ENCODE measurements around the gene CCDC68. TPM values are rescaled to one million over a fixed set of nuclear protein-coding genes. Genes with fewer than 3 reads are reported as not detected.
A peak's percentile ranks its signal among the peaks of the same experiment; 100 is the strongest.

CCDC68 gene
- total RNA-seq, 1 experiment from 2014 or later = not detected

GRCh38 chr18:54991981-54992380 is 32.7 kb upstream of the CCDC68 start:
- Histone ChIP-seq H3K36me3 (ENCODE audit: insufficient read depth, low read length) (no peaks in the 10 kb centered on the region), H3K27ac (ENCODE audit: low read length) (no peak overlapping the region), H3K9me2 (replicated peaks; ENCODE audit: insufficient read depth, low read length) (no peaks in the 10 kb centered on the region), H3K79me2 (ENCODE audit: low read length) (no peaks in the 10 kb centered on the region), H3K27me3 (ENCODE audit: low read length) (no peaks in the 10 kb centered on the region), H3K9me3 (ENCODE audit: low read length) (no peaks in the 10 kb centered on the region), H3K9ac (ENCODE audit: low read length) (no peak overlapping the region), H3K4me1 (ENCODE audit: low read length) (no peaks in the 10 kb centered on the region), H3K4me2 (ENCODE audit: low read depth, low read length, poor library complexity, severe bottlenecking) (no peak overlapping the region), H2AFZ (ENCODE audit: low read length) (no peak overlapping the region), H4K20me1 (ENCODE audit: insufficient read depth, low read depth, low read length) (no peaks in the 10 kb centered on the region), H3K4me3 (ENCODE audit: low read length) (no peak overlapping the region)
- DNase-seq = no peak

GRCh38 chr18:54984908-54985307 is 25.6 kb upstream of the CCDC68 start:
- no peaks in the 10 kb centered on the region for H3K36me3 ChIP-seq (ENCODE audit: insufficient read depth, low read length)
- H3K9ac ChIP-seq (ENCODE audit: low read length) = no peak overlapping the region
- no peak overlapping the region for H3K27ac ChIP-seq (ENCODE audit: low read length)
- no peaks in the 10 kb centered on the region for H3K4me1 ChIP-seq (ENCODE audit: low read length)
- no peaks in the 10 kb centered on the region for H4K20me1 ChIP-seq (ENCODE audit: insufficient read depth, low read depth, low read length)
- H3K79me2 ChIP-seq (ENCODE audit: low read length) = no peaks in the 10 kb centered on the region
- H2AFZ ChIP-seq (ENCODE audit: low read length) = no peak overlapping the region
- H3K27me3 ChIP-seq (ENCODE audit: low read length) = no peaks in the 10 kb centered on the region
- no peaks in the 10 kb centered on the region for H3K9me3 ChIP-seq (ENCODE audit: low read length)
- no peak overlapping the region for H3K4me2 ChIP-seq (ENCODE audit: low read depth, low read length, poor library complexity, severe bottlenecking)
- no peak overlapping the region for H3K4me3 ChIP-seq (ENCODE audit: low read length)
- DNase-seq = no peak
- no peaks in the 10 kb centered on the region for H3K9me2 ChIP-seq (replicated peaks; ENCODE audit: insufficient read depth, low read length)

GRCh38 chr18:54983791-54984190 is 24.5 kb upstream of the CCDC68 start:
- H3K27me3 ChIP-seq (ENCODE audit: low read length) = no peaks in the 10 kb centered on the region
- H3K4me3 ChIP-seq (ENCODE audit: low read length) = no peak overlapping the region
- H3K79me2 ChIP-seq (ENCODE audit: low read length) = no peaks in the 10 kb centered on the region
- H3K4me1 ChIP-seq (ENCODE audit: low read length) = no peaks in the 10 kb centered on the region
- DNase-seq = no peak
- no peak overlapping the region for H3K4me2 ChIP-seq (ENCODE audit: low read depth, low read length, poor library complexity, severe bottlenecking)
- no peaks in the 10 kb centered on the region for H4K20me1 ChIP-seq (ENCODE audit: insufficient read depth, low read depth, low read length)
- no peaks in the 10 kb centered on the region for H3K9me2 ChIP-seq (replicated peaks; ENCODE audit: insufficient read depth, low read length)
- H3K36me3 ChIP-seq (ENCODE audit: insufficient read depth, low read length) = no peaks in the 10 kb centered on the region
- no peak overlapping the region for H2AFZ ChIP-seq (ENCODE audit: low read length)
- no peaks in the 10 kb centered on the region for H3K9me3 ChIP-seq (ENCODE audit: low read length)
- H3K9ac ChIP-seq (ENCODE audit: low read length) = no peak overlapping the region
- H3K27ac ChIP-seq (ENCODE audit: low read length) = no peak overlapping the region

- DNase-seq = peak; percentile 81
- H3K4me2 ChIP-seq (ENCODE audit: low read depth, low read length, poor library complexity, severe bottlenecking) = no peak overlapping the region
- H3K9ac ChIP-seq (ENCODE audit: low read length) = no peak overlapping the region
- no peaks in the 10 kb centered on the region for H3K36me3 ChIP-seq (ENCODE audit: insufficient read depth, low read length)
- no peaks in the 10 kb centered on the region for H3K4me1 ChIP-seq (ENCODE audit: low read length)
- no peak overlapping the region for H2AFZ ChIP-seq (ENCODE audit: low read length)
- H3K27me3 ChIP-seq (ENCODE audit: low read length) = no peaks in the 10 kb centered on the region
- no peaks in the 10 kb centered on the region for H4K20me1 ChIP-seq (ENCODE audit: insufficient read depth, low read depth, low read length)
- no peaks in the 10 kb centered on the region for H3K79me2 ChIP-seq (ENCODE audit: low read length)
- H3K9me3 ChIP-seq (ENCODE audit: low read length) = no peaks in the 10 kb centered on the region
- H3K9me2 ChIP-seq (replicated peaks; ENCODE audit: insufficient read depth, low read length) = no peaks in the 10 kb centered on the region
- H3K27ac ChIP-seq (ENCODE audit: low read length) = no peak overlapping the region
- H3K4me3 ChIP-seq (ENCODE audit: low read length) = no peak overlapping the region
These were observed 23.9 kb upstream of the CCDC68 start for GRCh38 chr18:54983041-54983686.

GRCh38 chr18:54981076-54981475 is 21.8 kb upstream of the CCDC68 start:
- Histone ChIP-seq H3K4me3 (ENCODE audit: low read length) (no peak overlapping the region), H2AFZ (ENCODE audit: low read length) (no peak overlapping the region), H3K4me2 (ENCODE audit: low read depth, low read length, poor library complexity, severe bottlenecking) (no peak overlapping the region), H3K9me2 (replicated peaks; ENCODE audit: insufficient read depth, low read length) (no peaks in the 10 kb centered on the region), H3K4me1 (ENCODE audit: low read length) (no peaks in the 10 kb centered on the region), H3K9me3 (ENCODE audit: low read length) (no peaks in the 10 kb centered on the region), H4K20me1 (ENCODE audit: insufficient read depth, low read depth, low read length) (no peaks in the 10 kb centered on the region), H3K9ac (ENCODE audit: low read length) (no peak overlapping the region), H3K27me3 (ENCODE audit: low read length) (no peaks in the 10 kb centered on the region), H3K36me3 (ENCODE audit: insufficient read depth, low read length) (no peaks in the 10 kb centered on the region), H3K27ac (ENCODE audit: low read length) (no peak overlapping the region), H3K79me2 (ENCODE audit: low read length) (no peaks in the 10 kb centered on the region)
- DNase-seq = no peak

GRCh38 chr18:54975598-54975997 is 16.3 kb upstream of the CCDC68 start:
- DNase-seq = no peak
- H3K27ac ChIP-seq (ENCODE audit: low read length) = no peak overlapping the region
- no peaks in the 10 kb centered on the region for H3K9me2 ChIP-seq (replicated peaks; ENCODE audit: insufficient read depth, low read length)
- no peaks in the 10 kb centered on the region for H3K36me3 ChIP-seq (ENCODE audit: insufficient read depth, low read length)
- no peak overlapping the region for H2AFZ ChIP-seq (ENCODE audit: low read length)
- no peaks in the 10 kb centered on the region for H4K20me1 ChIP-seq (ENCODE audit: insufficient read depth, low read depth, low read length)
- no peaks in the 10 kb centered on the region for H3K27me3 ChIP-seq (ENCODE audit: low read length)
- H3K4me3 ChIP-seq (ENCODE audit: low read length) = no peak overlapping the region
- H3K9me3 ChIP-seq (ENCODE audit: low read length) = no peaks in the 10 kb centered on the region
- H3K4me2 ChIP-seq (ENCODE audit: low read depth, low read length, poor library complexity, severe bottlenecking) = no peak overlapping the region
- no peaks in the 10 kb centered on the region for H3K79me2 ChIP-seq (ENCODE audit: low read length)
- no peak overlapping the region for H3K9ac ChIP-seq (ENCODE audit: low read length)
- no peaks in the 10 kb centered on the region for H3K4me1 ChIP-seq (ENCODE audit: low read length)

GRCh38 chr18:54973046-54973445 is 13.8 kb upstream of the CCDC68 start:
- no peak overlapping the region for H3K27ac ChIP-seq (ENCODE audit: low read length)
- H3K9me2 ChIP-seq (replicated peaks; ENCODE audit: insufficient read depth, low read length) = no peaks in the 10 kb centered on the region
- no peak overlapping the region for H3K9ac ChIP-seq (ENCODE audit: low read length)
- no peak for DNase-seq
- H3K79me2 ChIP-seq (ENCODE audit: low read length) = no peaks in the 10 kb centered on the region
- no peak overlapping the region for H2AFZ ChIP-seq (ENCODE audit: low read length)
- 0 out of 2 replicates have a peak, but pooled peaks cover 4% of the 10 kb centered on the region for H3K27me3 ChIP-seq (ENCODE audit: low read length)
- no peak overlapping the region for H3K4me3 ChIP-seq (ENCODE audit: low read length)
- H3K4me1 ChIP-seq (ENCODE audit: low read length) = 0 out of 2 replicates have a peak, but pooled peaks cover 2% of the 10 kb centered on the region
- H3K4me2 ChIP-seq (ENCODE audit: low read depth, low read length, poor library complexity, severe bottlenecking) = no peak overlapping the region
- no peaks in the 10 kb centered on the region for H3K36me3 ChIP-seq (ENCODE audit: insufficient read depth, low read length)
- no peaks in the 10 kb centered on the region for H4K20me1 ChIP-seq (ENCODE audit: insufficient read depth, low read depth, low read length)
- no peaks in the 10 kb centered on the region for H3K9me3 ChIP-seq (ENCODE audit: low read length)

- Histone ChIP-seq H4K20me1 (ENCODE audit: insufficient read depth, low read depth, low read length) (no peaks in the 10 kb centered on the region), H3K4me1 (ENCODE audit: low read length) (0 out of 2 replicates have a peak, but pooled peaks cover 2% of the 10 kb centered on the region), H3K36me3 (ENCODE audit: insufficient read depth, low read length) (no peaks in the 10 kb centered on the region), H2AFZ (ENCODE audit: low read length) (0 out of 2 replicates have a peak overlapping the region, but pooled peaks have one; percentile 0), H3K27ac (ENCODE audit: low read length) (no peak overlapping the region), H3K9me2 (replicated peaks; ENCODE audit: insufficient read depth, low read length) (no peaks in the 10 kb centered on the region), H3K4me2 (ENCODE audit: low read depth, low read length, poor library complexity, severe bottlenecking) (no peak overlapping the region), H3K9ac (ENCODE audit: low read length) (no peak overlapping the region), H3K79me2 (ENCODE audit: low read length) (no peaks in the 10 kb centered on the region), H3K9me3 (ENCODE audit: low read length) (peaks cover 4% of the 10 kb centered on the region; the same call in 1 of the 2 replicates), H3K27me3 (ENCODE audit: low read length) (0 out of 2 replicates have a peak, but pooled peaks cover 4% of the 10 kb centered on the region), H3K4me3 (ENCODE audit: low read length) (no peak overlapping the region)
- DNase-seq = peak; percentile 51
These were observed 9.5 kb upstream of the CCDC68 start for GRCh38 chr18:54968807-54969206.

Measured in Karpas-422 (cell line).